Nephron (organoid): ENCODE measurements around the gene MAPK1IP1L.

Experiments
- H3K27ac Mint-ChIP-seq, 3 experiments: 2 replicates each; pipeline ENCODE4 v1.8.0; 2020; ENCODE audit warnings: mixed read lengths in 3 of 3, mild to moderate bottlenecking in 2 of 3, moderate library complexity in 1 of 3
- H3K27me3 Mint-ChIP-seq: 2 replicates; pipeline ENCODE4 v1.8.0; 2021; ENCODE audit warnings: low read depth, mild to moderate bottlenecking, moderate library complexity, mixed read lengths
- H3K36me3 Mint-ChIP-seq: 2 replicates; pipeline ENCODE4 v1.8.0; 2020; ENCODE audit warnings: low read depth, mixed read lengths
- H3K4me1 Mint-ChIP-seq: 2 replicates; pipeline ENCODE4 v1.8.0; 2020; ENCODE audit warnings: mixed read lengths
- H3K4me3 Mint-ChIP-seq, 3 experiments: 2 replicates each; pipeline ENCODE4 v1.8.0; 2020; ENCODE audit warnings: mild to moderate bottlenecking in 3 of 3, mixed read lengths in 3 of 3, moderate library complexity in 2 of 3
- H3K9me3 Mint-ChIP-seq: 2 replicates; pipeline ENCODE4 v1.8.0; 2020; ENCODE audit warnings: mixed read lengths
- CTCF ChIP-seq, 3 experiments: fragments of 200-600 bp; sonication (generic); IDR thresholded peaks; one replicate each; pipeline ENCODE4 v1.5.0; 2021; ENCODE audit warnings: antibody characterized with exemption in 3 of 3; ENCODE audit not compliant: unreplicated experiment in 3 of 3

Gene MAPK1IP1L

GRCh38 chr14:55052269-55052930, 953 bp downstream of the MAPK1IP1L start:
- Mint-ChIP-seq H3K4me3 (peak overlapping the region; percentile 86 to 93 (median 93)), H3K27me3 (no peaks in the 10 kb centered on the region), H3K27ac (peak overlapping the region; percentile 99 to 100 (median 100)), H3K36me3 (peaks cover 46% of the 10 kb centered on the region), H3K4me1 (peaks cover 29% of the 10 kb centered on the region), H3K9me3 (no peaks in the 10 kb centered on the region)
- TF ChIP-seq CTCF (IDR thresholded peaks at IDR 0.05; ENCODE audit: unreplicated experiment in 3 of 3) = no peak

- Mint-ChIP-seq H3K27me3 (no peaks in the 10 kb centered on the region), H3K27ac (peak overlapping the region; percentile 99 to 100 (median 100)), H3K4me3 (peak overlapping the region; percentile 86 to 93 (median 93)), H3K4me1 (peaks cover 29% of the 10 kb centered on the region), H3K36me3 (peaks cover 50% of the 10 kb centered on the region), H3K9me3 (no peaks in the 10 kb centered on the region)
- no peak for TF ChIP-seq CTCF (IDR thresholded peaks at IDR 0.05; ENCODE audit: unreplicated experiment in 3 of 3)
These were observed 1.6 kb downstream of the MAPK1IP1L start for GRCh38 chr14:55053018-55053417.

GRCh38 chr14:55053500-55053899, 2.1 kb downstream of the MAPK1IP1L start:
- H3K9me3 Mint-ChIP-seq = no peaks in the 10 kb centered on the region
- peak overlapping the region; percentile 86 to 93 (median 93) for H3K4me3 Mint-ChIP-seq
- no peaks in the 10 kb centered on the region for H3K27me3 Mint-ChIP-seq
- H3K27ac Mint-ChIP-seq = peak overlapping the region; percentile 99 to 100 (median 100)
- TF ChIP-seq CTCF (IDR thresholded peaks at IDR 0.05; ENCODE audit: unreplicated experiment in 3 of 3) = no peak
- H3K36me3 Mint-ChIP-seq = peaks cover 55% of the 10 kb centered on the region
- peaks cover 29% of the 10 kb centered on the region for H3K4me1 Mint-ChIP-seq

GRCh38 chr14:55054098-55054497, 2.7 kb downstream of the MAPK1IP1L start:
- Mint-ChIP-seq H3K4me3 (peak overlapping the region; percentile 55 to 86 (median 72)), H3K9me3 (no peaks in the 10 kb centered on the region), H3K4me1 (peaks cover 29% of the 10 kb centered on the region), H3K36me3 (peaks cover 55% of the 10 kb centered on the region), H3K27me3 (no peaks in the 10 kb centered on the region), H3K27ac (peak overlapping the region; percentile 21 to 77 (median 38))
- no peak for TF ChIP-seq CTCF (IDR thresholded peaks at IDR 0.05; ENCODE audit: unreplicated experiment in 3 of 3)

- no peaks in the 10 kb centered on the region for H3K9me3 Mint-ChIP-seq
- no peak overlapping the region for H3K4me3 Mint-ChIP-seq
- no peaks in the 10 kb centered on the region for H3K27me3 Mint-ChIP-seq
- no peak overlapping the region for H3K27ac Mint-ChIP-seq
- peaks cover 83% of the 10 kb centered on the region for H3K36me3 Mint-ChIP-seq
- no peak for TF ChIP-seq CTCF (IDR thresholded peaks at IDR 0.05; ENCODE audit: unreplicated experiment in 3 of 3)
- H3K4me1 Mint-ChIP-seq = peaks cover 29% of the 10 kb centered on the region
These were observed 6.5 kb downstream of the MAPK1IP1L start for GRCh38 chr14:55057919-55058318.

- no peak for TF ChIP-seq CTCF (IDR thresholded peaks at IDR 0.05; ENCODE audit: unreplicated experiment in 3 of 3)
- H3K36me3 Mint-ChIP-seq = peaks cover 80% of the 10 kb centered on the region
- H3K27me3 Mint-ChIP-seq = no peaks in the 10 kb centered on the region
- H3K4me1 Mint-ChIP-seq = peaks cover 21% of the 10 kb centered on the region
- no peaks in the 10 kb centered on the region for H3K9me3 Mint-ChIP-seq
- H3K27ac Mint-ChIP-seq = no peak overlapping the region
- no peak overlapping the region for H3K4me3 Mint-ChIP-seq
These were observed 7.9 kb downstream of the MAPK1IP1L start for GRCh38 chr14:55059333-55059732.
